ENCODE measurements around the gene IL4R. TPM values are rescaled to one million over a fixed set of nuclear protein-coding genes. Genes with fewer than 3 reads are reported as not detected.

The IL4R gene
- polyA plus RNA-seq, 1 donor from 2014 or later: 0.07 TPM

- Histone ChIP-seq H3K79me2 (replicated peaks; ENCODE audit: insufficient read depth, low read length) (no peaks in the 10 kb centered on the region), H3K9me3 (ENCODE audit: low read length) (no peaks in the 10 kb centered on the region), H3K36me3 (ENCODE audit: insufficient read depth, low read length) (no peaks in the 10 kb centered on the region), H3K4me3 (ENCODE audit: low read length) (no peak overlapping the region), H3K27ac (ENCODE audit: low read length) (no peak overlapping the region), H3K27me3 (ENCODE audit: insufficient read depth, low read depth, low read length) (no peaks in the 10 kb centered on the region), H3K4me2 (ENCODE audit: low read length) (no peak overlapping the region), H2AFZ (ENCODE audit: low read depth, low read length) (no peak overlapping the region), H4K20me1 (ENCODE audit: insufficient read depth) (no peaks in the 10 kb centered on the region), H3K9ac (ENCODE audit: low read length) (no peak overlapping the region), H3F3A (ENCODE audit: insufficient read depth, low read length, poor library complexity, severe bottlenecking) (no peaks in the 10 kb centered on the region), H3K9me2 (ENCODE audit: insufficient read depth, low read length) (no peaks in the 10 kb centered on the region)
- TF ChIP-seq SMC3 (conservative IDR thresholded peaks at IDR 0.05; ENCODE audit: poor library complexity) (no peak), EP300 (conservative IDR thresholded peaks at IDR 0.05; ENCODE audit: poor library complexity, severe bottlenecking) (no peak), REST (IDR thresholded peaks at IDR 0.05; ENCODE audit: borderline replicate concordance) (no peak), MXI1 (conservative IDR thresholded peaks at IDR 0.05; ENCODE audit: poor library complexity, severe bottlenecking) (no peak)
These were observed 60.5 kb downstream of the IL4R start for GRCh38 chr16:27374221-27374803.

GRCh38 chr16:27374804-27375425 is 61.1 kb downstream of the IL4R start:
- Histone ChIP-seq H3K4me3 (ENCODE audit: low read length) (no peak overlapping the region), H2AFZ (ENCODE audit: low read depth, low read length) (no peak overlapping the region)
- peak; percentile 29 for TF ChIP-seq SMC3 (conservative IDR thresholded peaks at IDR 0.05; ENCODE audit: poor library complexity)
- TF ChIP-seq EZH2 (IDR thresholded peaks at IDR 0.05; ENCODE audit: borderline replicate concordance, insufficient read depth, low read length, poor library complexity, severe bottlenecking): no peak
- no peak for TF ChIP-seq EP300 (conservative IDR thresholded peaks at IDR 0.05; ENCODE audit: poor library complexity, severe bottlenecking)
- TF ChIP-seq CTCF (IDR thresholded peaks at IDR 0.05; ENCODE audit: poor library complexity, severe bottlenecking): peak; percentile 42
- no peak for TF ChIP-seq MXI1 (conservative IDR thresholded peaks at IDR 0.05; ENCODE audit: poor library complexity, severe bottlenecking)
- TF ChIP-seq POLR2AphosphoS5 (IDR thresholded peaks at IDR 0.05): no peak
- TF ChIP-seq REST (IDR thresholded peaks at IDR 0.05; ENCODE audit: borderline replicate concordance): no peak
- TF ChIP-seq TAF1 (IDR thresholded peaks at IDR 0.05; ENCODE audit: low read depth): no peak
- no peak for TF ChIP-seq RAD21 (conservative IDR thresholded peaks at IDR 0.05)

More at GRCh38 chr16:27374804-27375425, 61.1 kb downstream of the IL4R start:
- H3K27me3 ChIP-seq (ENCODE audit: insufficient read depth, low read depth, low read length): no peaks in the 10 kb centered on the region
- H3K4me2 ChIP-seq (ENCODE audit: low read length): no peak overlapping the region
- no peaks in the 10 kb centered on the region for H4K20me1 ChIP-seq (ENCODE audit: insufficient read depth)
- no peak overlapping the region for H3K27ac ChIP-seq (ENCODE audit: low read length)
- H3K79me2 ChIP-seq (replicated peaks; ENCODE audit: insufficient read depth, low read length): no peaks in the 10 kb centered on the region
- no peak overlapping the region for H3K9ac ChIP-seq (ENCODE audit: low read length)
- no peaks in the 10 kb centered on the region for H3K36me3 ChIP-seq (ENCODE audit: insufficient read depth, low read length)
- no peaks in the 10 kb centered on the region for H3F3A ChIP-seq (ENCODE audit: insufficient read depth, low read length, poor library complexity, severe bottlenecking)
- H3K9me3 ChIP-seq (ENCODE audit: low read length): no peaks in the 10 kb centered on the region
- H3K9me2 ChIP-seq (ENCODE audit: insufficient read depth, low read length): no peaks in the 10 kb centered on the region
